Measurements from ENCODE around the gene HNRNPH3.

The HNRNPH3 gene

GRCh38 chr10:68332259-68333057, 594 bp downstream of the HNRNPH3 start, which contains the start of gene PBLD:
PBLD (minus strand) TSS chr10:68332928; CDS start chr10:68306844, 26,084 bp downstream.
- DNase-seq = peak; percentile 87

GRCh38 chr10:68333058-68333395, 1.2 kb downstream of the HNRNPH3 start:
- no peak for DNase-seq

- DNase-seq = no peak
These were observed 1.9 kb downstream of the HNRNPH3 start for GRCh38 chr10:68333440-68334431.

GRCh38 chr10:68334672-68335467, 3.0 kb downstream of the HNRNPH3 start:
- no peak for DNase-seq

- DNase-seq = no peak
These were observed 5.0 kb downstream of the HNRNPH3 start for GRCh38 chr10:68336754-68337351.

- no peak for DNase-seq
These were observed 8.7 kb downstream of the HNRNPH3 start for GRCh38 chr10:68340358-68341080.

- no peak for DNase-seq
These were observed 11.1 kb downstream of the HNRNPH3 start for GRCh38 chr10:68342909-68343516.

- DNase-seq = no peak
These were observed 13.8 kb downstream of the HNRNPH3 start for GRCh38 chr10:68345621-68346020.

- no peak for DNase-seq
These were observed 14.9 kb downstream of the HNRNPH3 start for GRCh38 chr10:68346774-68347173.

- peak; percentile 54 for DNase-seq
These were observed 16.4 kb downstream of the HNRNPH3 start for GRCh38 chr10:68348265-68348741.

GRCh38 chr10:68353537-68353936, 21.7 kb downstream of the HNRNPH3 start:
- DNase-seq = no peak

- DNase-seq = no peak
These were observed 27.3 kb downstream of the HNRNPH3 start for GRCh38 chr10:68359189-68359588.

GRCh38 chr10:68362590-68362989, 30.7 kb downstream of the HNRNPH3 start:
- no peak for DNase-seq

- DNase-seq = peak; percentile 37
These were observed 32.4 kb downstream of the HNRNPH3 start for GRCh38 chr10:68364101-68364886.

GRCh38 chr10:68365611-68366010, 33.7 kb downstream of the HNRNPH3 start:
- no peak for DNase-seq

GRCh38 chr10:68366600-68366999, 34.7 kb downstream of the HNRNPH3 start:
- no peak for DNase-seq

GRCh38 chr10:68367121-68367520, 35.3 kb downstream of the HNRNPH3 start:
- no peak for DNase-seq

GRCh38 chr10:68371604-68372003, 39.7 kb downstream of the HNRNPH3 start:
- DNase-seq = no peak

GRCh38 chr10:68385740-68386139, 53.9 kb downstream of the HNRNPH3 start:
- no peak for DNase-seq

Data from fibroblast of skin of scalp (primary cell).